Lower lobe of right lung (tissue), 2 donors: ENCODE results near the gene SPATA25. TPM values are rescaled to one million over a fixed set of nuclear protein-coding genes. Genes with fewer than 3 reads are reported as not detected.

Experiments
- ATAC-seq, 2 donors: fragments of 200-7000 bp; cut with Tn5 transposase; one replicate each; pipeline ENCODE4 v1.9.1; 2020 to 2022; ENCODE audit warnings: mild to moderate bottlenecking in 2 of 2, moderate library complexity in 2 of 2
- DNase-seq: peaks from one replicate; pipeline ENCODE4 v3.0.0-alpha.2; 2020
- H3K27ac ChIP-seq: fragments of 200-600 bp; one replicate; pipeline ENCODE4 v1.8.0; 2022
- H3K27me3 ChIP-seq: fragments of 200-600 bp; one replicate; pipeline ENCODE4 v1.8.0; 2022; ENCODE audit warnings: low read depth
- H3K36me3 ChIP-seq: fragments of 200-600 bp; one replicate; pipeline ENCODE4 v1.8.0; 2022; ENCODE audit warnings: mild to moderate bottlenecking
- H3K4me1 ChIP-seq: fragments of 200-600 bp; one replicate; pipeline ENCODE4 v1.8.0; 2022
- H3K4me3 ChIP-seq: fragments of 200-600 bp; one replicate; pipeline ENCODE4 v1.8.0; 2022; ENCODE audit warnings: mild to moderate bottlenecking
- H3K9me3 ChIP-seq: fragments of 200-600 bp; one replicate; pipeline ENCODE4 v1.8.0; 2022
- intact Hi-C: fragments of 100-400 bp; cut with DNase I; formaldehyde crosslinking; loops from one replicate; pipeline ENCODE4 v1.11.0; 2022
- total RNA-seq: library from RNA; stranded (reverse); fragmentation: NEBNext Ultra II Directional; extraction: Animal tissue kit (Norgen Biotek cat#: 25700); gene quantifications from one replicate; pipeline ENCODE4 v1.2.1, GENCODE V29; 2021
- TF ChIP-seq, protein P1 (sequence below): fragments of 200-600 bp; IDR thresholded peaks from one replicate; pipeline ENCODE4 v1.8.0; 2022; ENCODE audit warnings: antibody characterized with exemption, mild to moderate bottlenecking
- donor health status: DM: no; HTN: yes; CAD: no; lungs with severe emphysema.

The SPATA25 gene
- total RNA-seq, 1 donor from 2014 or later = 1.1 TPM

DNA sequence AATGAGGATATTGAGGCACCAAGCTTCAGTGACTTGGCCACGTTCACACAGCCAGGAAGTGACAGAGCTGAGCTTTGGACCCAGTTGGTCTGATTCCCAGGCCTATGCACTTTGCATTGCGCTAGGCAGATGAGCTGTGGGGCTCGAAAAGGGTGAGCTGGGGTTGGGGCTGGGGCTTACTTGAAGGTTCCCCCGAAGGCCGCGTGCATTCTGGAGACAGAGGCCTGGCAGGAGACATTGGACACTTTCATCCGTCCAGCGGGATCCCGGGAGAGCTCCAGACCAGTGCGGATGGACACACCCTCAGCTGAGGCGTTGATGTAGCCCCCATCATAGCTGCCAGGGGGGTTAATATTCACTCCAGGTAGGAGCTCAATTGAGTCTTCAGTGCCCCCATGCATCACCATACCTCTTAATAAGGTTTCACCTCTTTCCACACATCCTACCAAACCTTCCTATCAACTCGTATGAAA lies 21.9 kb upstream of the SPATA25 start:
- intact Hi-C loops = no loop called here
- H3K4me3 ChIP-seq = no peak overlapping the region
- peaks cover 30% of the 10 kb centered on the region for H3K4me1 ChIP-seq
- peaks cover 4% of the 10 kb centered on the region for H3K27me3 ChIP-seq
- no peaks in the 10 kb centered on the region for H3K9me3 ChIP-seq
- DNase-seq = no peak
- no peak overlapping the region for H3K27ac ChIP-seq
- peaks cover 13% of the 10 kb centered on the region for H3K36me3 ChIP-seq
- TF ChIP-seq, protein P1, sequence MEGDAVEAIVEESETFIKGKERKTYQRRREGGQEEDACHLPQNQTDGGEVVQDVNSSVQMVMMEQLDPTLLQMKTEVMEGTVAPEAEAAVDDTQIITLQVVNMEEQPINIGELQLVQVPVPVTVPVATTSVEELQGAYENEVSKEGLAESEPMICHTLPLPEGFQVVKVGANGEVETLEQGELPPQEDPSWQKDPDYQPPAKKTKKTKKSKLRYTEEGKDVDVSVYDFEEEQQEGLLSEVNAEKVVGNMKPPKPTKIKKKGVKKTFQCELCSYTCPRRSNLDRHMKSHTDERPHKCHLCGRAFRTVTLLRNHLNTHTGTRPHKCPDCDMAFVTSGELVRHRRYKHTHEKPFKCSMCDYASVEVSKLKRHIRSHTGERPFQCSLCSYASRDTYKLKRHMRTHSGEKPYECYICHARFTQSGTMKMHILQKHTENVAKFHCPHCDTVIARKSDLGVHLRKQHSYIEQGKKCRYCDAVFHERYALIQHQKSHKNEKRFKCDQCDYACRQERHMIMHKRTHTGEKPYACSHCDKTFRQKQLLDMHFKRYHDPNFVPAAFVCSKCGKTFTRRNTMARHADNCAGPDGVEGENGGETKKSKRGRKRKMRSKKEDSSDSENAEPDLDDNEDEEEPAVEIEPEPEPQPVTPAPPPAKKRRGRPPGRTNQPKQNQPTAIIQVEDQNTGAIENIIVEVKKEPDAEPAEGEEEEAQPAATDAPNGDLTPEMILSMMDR = no peak
- no peak for ATAC-seq

DNA sequence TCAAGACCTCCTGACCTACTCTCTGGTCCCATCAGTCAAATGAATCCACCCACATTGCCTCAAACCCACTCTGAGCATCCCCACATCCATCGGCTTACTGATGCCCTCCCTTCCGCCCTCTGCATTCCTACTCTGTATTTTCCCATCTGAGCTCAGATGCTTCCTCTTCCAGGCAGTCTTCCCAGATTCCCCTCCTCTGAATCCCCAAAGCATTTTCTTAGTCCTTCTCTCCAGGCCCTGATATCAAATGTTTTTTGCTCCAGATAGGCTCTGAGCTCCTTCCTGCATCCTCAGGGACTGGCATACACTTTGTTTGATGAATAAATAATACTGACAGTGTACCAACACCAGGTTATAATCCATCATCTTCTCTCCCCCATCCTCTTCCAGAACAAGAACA lies 20.7 kb upstream of the SPATA25 start:
- Histone ChIP-seq H3K27ac (no peak overlapping the region), H3K4me1 (peaks cover 30% of the 10 kb centered on the region), H3K27me3 (peaks cover 4% of the 10 kb centered on the region), H3K36me3 (peaks cover 24% of the 10 kb centered on the region), H3K9me3 (no peaks in the 10 kb centered on the region), H3K4me3 (no peak overlapping the region)
- ATAC-seq (no peak), DNase-seq (no peak)
- intact Hi-C loops = no loop called here
- TF ChIP-seq, protein P1 = no peak

DNA sequence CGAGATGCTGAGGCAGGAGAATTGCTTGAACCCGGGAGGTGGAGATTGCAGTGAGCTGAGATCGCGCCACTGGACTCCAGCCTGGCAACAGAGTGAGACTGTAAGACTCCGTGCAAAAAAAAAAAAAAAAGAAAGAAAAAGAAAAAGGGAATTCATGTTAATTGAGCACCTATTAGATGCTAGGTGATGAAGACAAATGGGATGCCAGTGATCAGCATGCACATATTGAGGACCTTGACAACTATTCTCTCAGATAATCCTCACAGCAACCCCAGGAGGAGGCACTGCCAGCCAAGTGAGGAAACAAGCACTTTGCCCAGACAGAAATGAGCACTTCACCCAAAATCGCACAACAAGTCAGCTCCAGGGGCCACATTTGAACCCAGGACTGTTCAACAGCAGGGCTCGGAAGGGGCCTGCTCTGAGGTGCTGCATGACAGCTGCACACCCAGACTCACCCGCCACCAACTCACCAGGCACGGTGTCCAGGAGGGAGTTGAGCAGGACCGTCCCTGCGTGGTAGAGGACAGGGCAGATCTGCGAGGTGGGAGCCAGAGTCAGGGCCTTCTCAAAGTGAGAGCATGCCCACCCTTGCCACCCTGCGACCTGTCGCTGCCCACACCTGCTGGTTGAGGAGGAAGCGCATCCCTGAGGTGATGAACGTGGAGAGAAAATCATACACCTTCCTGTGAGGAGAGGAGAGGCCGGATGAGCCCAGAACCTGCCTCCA lies 20.0 kb upstream of the SPATA25 start:
- peaks cover 25% of the 10 kb centered on the region for H3K4me1 ChIP-seq
- no peak for ATAC-seq
- H3K4me3 ChIP-seq = no peak overlapping the region
- intact Hi-C loops = no loop called here
- peaks cover 29% of the 10 kb centered on the region for H3K36me3 ChIP-seq
- H3K27ac ChIP-seq = no peak overlapping the region
- TF ChIP-seq, protein P1 = no peak
- peaks cover under 1% of the 10 kb centered on the region for H3K27me3 ChIP-seq
- no peak for DNase-seq
- H3K9me3 ChIP-seq = no peaks in the 10 kb centered on the region

DNA sequence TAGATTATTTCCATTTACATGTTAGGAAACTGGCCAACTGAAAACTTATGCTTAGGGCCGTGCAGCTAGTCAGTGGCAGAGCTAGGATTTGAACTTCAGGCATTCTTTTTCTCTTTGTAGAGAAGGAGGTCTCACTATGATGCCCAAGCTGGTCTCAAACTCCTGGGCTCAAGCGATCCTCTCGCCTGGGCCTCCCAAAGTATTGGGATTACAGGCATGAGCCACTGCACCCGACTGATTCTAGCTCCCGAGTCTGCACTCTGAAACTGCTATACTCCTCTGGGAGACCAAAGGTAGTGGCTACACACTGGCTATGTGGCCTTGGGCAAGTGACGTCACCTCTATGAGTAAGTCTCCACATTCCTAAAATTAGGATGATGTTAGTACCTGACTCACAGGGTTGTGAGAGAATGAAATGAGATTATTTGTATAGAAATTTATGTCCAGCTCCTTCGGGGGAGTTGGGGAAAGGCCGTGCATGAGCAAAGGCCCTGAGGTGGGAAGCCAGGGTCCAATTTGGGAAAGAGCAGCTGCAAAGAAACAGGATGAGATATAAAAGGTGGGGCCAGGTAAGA lies 18.2 kb upstream of the SPATA25 start:
- no peaks in the 10 kb centered on the region for H3K9me3 ChIP-seq
- TF ChIP-seq, protein P1 = no peak
- DNase-seq (no peak), ATAC-seq (no peak)
- intact Hi-C loops = no loop called here
- no peaks in the 10 kb centered on the region for H3K27me3 ChIP-seq
- H3K4me3 ChIP-seq = no peak overlapping the region
- H3K36me3 ChIP-seq = peaks cover 47% of the 10 kb centered on the region
- H3K27ac ChIP-seq = no peak overlapping the region
- peaks cover 9% of the 10 kb centered on the region for H3K4me1 ChIP-seq

DNA sequence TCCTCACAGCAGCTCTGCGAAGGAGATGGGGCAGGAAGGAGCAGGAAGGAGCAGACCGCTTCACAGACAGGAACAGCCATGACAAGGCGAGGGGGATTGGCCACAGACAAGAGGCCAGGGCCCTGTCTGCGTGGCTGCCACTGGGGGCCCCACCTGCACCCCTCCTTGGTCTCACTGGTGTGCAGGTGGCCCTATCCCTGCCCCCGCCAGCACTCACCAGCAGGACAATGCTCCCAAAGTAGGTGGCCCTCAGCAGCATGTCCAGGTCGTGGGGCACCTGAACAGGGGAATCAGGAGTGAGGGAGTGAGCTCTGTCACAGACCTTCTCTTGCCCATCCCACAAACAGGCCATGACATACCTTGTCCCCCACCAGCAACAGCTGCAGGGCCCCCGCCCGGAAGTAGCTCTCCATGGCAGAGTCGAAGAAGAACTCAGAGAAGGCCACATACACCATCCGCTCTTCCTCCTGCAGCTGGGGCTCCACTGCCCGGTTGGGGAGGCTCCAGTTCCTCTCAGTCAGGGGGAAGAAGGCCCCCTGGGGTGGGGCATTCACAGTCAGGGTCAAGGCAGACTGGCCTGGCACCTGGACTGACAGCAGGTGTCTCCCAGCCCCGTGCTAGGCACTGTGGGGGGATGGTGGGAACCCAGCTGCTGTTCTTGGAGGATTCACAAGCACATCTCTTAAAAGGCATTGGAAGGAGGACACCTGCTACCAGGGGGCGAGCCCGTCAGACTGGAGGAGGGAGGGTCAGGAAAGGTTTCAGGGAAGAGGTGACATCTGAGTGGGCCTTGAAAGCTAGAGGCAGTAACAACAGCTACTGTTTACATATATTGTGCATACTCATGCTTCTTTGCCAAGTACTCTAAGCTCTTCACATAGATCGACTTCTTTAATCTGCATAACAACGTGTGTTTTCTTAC lies 17.4 kb upstream of the SPATA25 start:
- intact Hi-C loops = no loop called here
- H3K27me3 ChIP-seq = no peaks in the 10 kb centered on the region
- H3K9me3 ChIP-seq = no peaks in the 10 kb centered on the region
- DNase-seq (no peak), ATAC-seq (no peak)
- H3K4me1 ChIP-seq = peaks cover 3% of the 10 kb centered on the region
- no peak overlapping the region for H3K27ac ChIP-seq
- TF ChIP-seq, protein P1 = no peak
- H3K4me3 ChIP-seq = no peak overlapping the region
- peaks cover 55% of the 10 kb centered on the region for H3K36me3 ChIP-seq
